ENCODE measurements around the gene CCDC196.

DNA sequence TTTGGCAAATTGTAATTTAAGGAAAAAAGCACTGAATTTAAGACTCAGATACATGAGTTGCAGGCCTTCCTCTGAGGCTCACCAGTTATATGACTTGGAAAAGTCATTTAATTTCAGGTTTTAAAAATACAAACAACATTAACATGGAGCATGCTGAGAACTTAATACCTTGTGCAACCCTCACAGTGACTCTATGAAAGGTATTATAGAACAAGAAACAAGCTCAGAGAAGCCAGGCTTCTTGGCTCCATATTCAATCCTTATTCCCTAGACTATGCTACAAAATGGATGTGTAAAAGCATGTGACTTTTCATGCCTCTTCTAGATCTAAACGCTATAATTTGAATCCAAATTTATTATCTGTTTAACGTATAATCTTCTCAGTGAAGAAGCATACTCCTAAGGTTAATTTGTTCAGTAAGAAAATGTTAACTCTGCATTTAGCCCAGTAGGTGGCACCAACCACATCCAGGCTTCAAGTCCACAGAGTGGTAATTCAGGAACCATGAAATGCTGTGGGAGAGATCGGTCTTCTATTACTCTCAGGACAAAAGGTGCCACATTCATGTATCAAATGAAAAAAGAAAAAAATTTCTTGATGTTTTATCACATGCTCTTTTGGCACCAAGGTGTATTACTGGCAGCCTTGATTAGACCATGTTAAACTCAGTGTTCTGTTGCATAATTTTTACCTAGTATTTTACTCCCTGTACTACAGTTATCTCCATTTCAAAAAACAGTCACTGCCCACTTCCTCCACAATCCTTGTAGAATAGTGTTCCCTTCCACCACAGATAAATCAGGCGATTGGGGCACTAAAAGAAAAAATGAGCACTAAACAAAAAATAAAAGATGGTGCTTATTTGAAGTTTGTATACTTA lies 9.3 kb downstream of the CCDC196 start:
- TF ChIP-seq, protein P1, sequence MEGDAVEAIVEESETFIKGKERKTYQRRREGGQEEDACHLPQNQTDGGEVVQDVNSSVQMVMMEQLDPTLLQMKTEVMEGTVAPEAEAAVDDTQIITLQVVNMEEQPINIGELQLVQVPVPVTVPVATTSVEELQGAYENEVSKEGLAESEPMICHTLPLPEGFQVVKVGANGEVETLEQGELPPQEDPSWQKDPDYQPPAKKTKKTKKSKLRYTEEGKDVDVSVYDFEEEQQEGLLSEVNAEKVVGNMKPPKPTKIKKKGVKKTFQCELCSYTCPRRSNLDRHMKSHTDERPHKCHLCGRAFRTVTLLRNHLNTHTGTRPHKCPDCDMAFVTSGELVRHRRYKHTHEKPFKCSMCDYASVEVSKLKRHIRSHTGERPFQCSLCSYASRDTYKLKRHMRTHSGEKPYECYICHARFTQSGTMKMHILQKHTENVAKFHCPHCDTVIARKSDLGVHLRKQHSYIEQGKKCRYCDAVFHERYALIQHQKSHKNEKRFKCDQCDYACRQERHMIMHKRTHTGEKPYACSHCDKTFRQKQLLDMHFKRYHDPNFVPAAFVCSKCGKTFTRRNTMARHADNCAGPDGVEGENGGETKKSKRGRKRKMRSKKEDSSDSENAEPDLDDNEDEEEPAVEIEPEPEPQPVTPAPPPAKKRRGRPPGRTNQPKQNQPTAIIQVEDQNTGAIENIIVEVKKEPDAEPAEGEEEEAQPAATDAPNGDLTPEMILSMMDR (IDR thresholded peaks at IDR 0.05) = peak; percentile 63 to 80 (median 68)
- TF ChIP-seq EP300 (IDR thresholded peaks at IDR 0.05) = no peak

All from tibial nerve (tissue), 4 donors.